ENCODE data around the gene NTSR2.
A peak's percentile ranks its signal among the peaks of the same experiment; 100 is the strongest.

The NTSR2 gene

DNA sequence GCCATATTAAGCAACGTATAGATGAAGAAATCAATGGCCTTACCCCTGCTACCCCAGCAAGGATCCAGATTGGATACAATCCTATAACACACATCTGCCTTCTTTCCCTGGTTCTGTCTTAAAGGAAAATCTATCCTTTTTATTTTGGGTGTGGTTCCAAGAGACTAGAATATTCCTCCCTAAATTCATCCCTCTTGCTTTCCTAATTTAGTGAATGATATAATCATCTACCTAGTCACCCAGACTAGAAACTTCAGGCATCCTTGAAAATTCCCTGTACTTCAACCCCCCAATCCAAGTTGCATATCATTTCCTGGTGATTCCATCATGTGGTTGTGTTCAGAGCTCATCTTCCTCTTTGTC, 41.3 kb upstream of the NTSR2 start:
- H3K9ac ChIP-seq, result no peak overlapping the region
- H4K20me1 ChIP-seq, result no peaks in the 10 kb centered on the region
- H3K4me3 ChIP-seq, result no peak overlapping the region
- TF ChIP-seq Cebpa-rat (IDR thresholded peaks at IDR 0.05), result no peak
- no peaks in the 10 kb centered on the region for H3K36me3 ChIP-seq
- no peaks in the 10 kb centered on the region for H3K4me1 ChIP-seq
- no peak overlapping the region for H3K27ac ChIP-seq
- no peaks in the 10 kb centered on the region for H3K27me3 ChIP-seq
- H3K4me2 ChIP-seq, result no peak overlapping the region
- no peaks in the 10 kb centered on the region for H3K9me3 ChIP-seq

DNA sequence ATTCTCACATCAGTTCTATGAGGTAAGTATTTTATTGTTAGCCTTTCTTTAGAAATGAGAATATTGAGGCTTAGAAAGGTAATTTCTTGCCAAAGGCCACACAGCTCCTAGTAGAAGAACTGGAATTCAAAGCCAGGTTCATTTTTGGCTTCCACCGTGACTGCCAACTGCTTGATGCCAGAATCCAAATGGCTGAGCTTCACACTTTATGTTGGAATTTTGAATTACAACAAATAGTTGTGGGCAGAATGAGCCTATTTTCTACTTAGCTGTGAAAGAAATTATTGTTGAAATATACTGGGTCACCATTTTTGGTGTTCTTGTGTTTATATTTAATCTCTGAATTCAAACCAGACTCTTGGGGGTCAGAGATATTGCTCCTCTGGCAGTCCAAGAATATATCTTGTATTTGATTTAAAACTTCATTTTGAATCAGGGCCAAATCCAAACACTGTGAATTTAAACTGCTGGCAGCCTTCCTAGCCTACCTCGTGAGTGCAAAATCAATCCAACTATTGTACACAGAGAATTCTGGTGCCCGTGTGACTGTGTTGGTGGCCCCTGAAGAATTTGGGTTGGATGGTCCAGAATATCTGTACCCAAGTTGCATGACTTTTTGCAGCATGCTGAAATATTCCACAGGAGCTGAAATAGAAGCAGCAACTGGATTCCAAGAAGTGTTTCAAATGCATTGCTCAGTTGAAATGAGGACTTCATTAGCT, 40.8 kb upstream of the NTSR2 start:
- no peaks in the 10 kb centered on the region for H3K27me3 ChIP-seq
- H3K27ac ChIP-seq, result no peak overlapping the region
- no peaks in the 10 kb centered on the region for H3K4me1 ChIP-seq
- H3K36me3 ChIP-seq, result no peaks in the 10 kb centered on the region
- no peak overlapping the region for H3K9ac ChIP-seq
- no peaks in the 10 kb centered on the region for H3K9me3 ChIP-seq
- H4K20me1 ChIP-seq, result no peaks in the 10 kb centered on the region
- no peak overlapping the region for H3K4me3 ChIP-seq
- TF ChIP-seq Cebpa-rat (IDR thresholded peaks at IDR 0.05), result no peak
- H3K4me2 ChIP-seq, result no peak overlapping the region

DNA sequence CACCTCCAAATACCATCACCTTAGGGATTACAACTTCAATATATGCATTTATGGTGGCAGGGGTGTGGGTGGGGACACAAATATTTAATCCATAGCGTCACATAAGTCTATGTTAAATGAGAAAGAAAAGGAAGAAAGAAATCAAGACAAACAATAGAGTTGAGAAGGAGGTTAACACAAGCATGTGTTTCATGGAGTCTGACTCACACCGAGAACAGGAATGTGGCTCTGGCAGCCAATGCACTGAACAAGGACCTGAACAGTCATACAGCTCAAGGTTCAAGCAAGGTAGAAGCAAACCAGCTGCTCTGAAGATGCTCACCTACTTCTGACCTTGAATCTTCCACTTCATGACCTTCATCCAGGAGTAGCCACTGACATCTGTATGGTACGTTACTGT, 40.2 kb upstream of the NTSR2 start:
- no peak overlapping the region for H3K27ac ChIP-seq
- no peak overlapping the region for H3K4me3 ChIP-seq
- no peaks in the 10 kb centered on the region for H3K27me3 ChIP-seq
- no peaks in the 10 kb centered on the region for H3K36me3 ChIP-seq
- H4K20me1 ChIP-seq, result no peaks in the 10 kb centered on the region
- no peaks in the 10 kb centered on the region for H3K4me1 ChIP-seq
- TF ChIP-seq Cebpa-rat (IDR thresholded peaks at IDR 0.05), result no peak
- no peak overlapping the region for H3K9ac ChIP-seq
- no peaks in the 10 kb centered on the region; the same call in 1 of the 2 replicates for H3K9me3 ChIP-seq
- no peak overlapping the region for H3K4me2 ChIP-seq

DNA sequence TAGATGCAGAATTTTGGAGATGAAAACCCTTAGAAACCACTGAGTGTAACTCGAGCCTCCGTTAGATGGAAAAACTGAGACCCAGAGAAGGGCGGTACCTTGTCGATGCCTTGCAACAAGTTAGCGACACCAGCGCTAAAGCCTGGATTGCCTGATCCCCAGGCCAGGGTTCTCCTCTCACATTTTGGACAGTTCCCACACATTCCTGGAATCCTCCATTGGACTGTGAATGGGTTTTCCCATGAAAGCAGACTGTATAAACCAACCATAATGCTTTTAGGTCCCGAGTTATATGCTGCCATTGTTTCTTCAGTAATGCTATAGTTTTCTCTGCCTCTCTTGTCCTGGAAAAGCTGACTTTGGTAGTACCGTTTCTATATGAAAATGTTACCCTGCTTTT, 39.3 kb upstream of the NTSR2 start:
- H3K4me2 ChIP-seq, result no peak overlapping the region
- H3K9me3 ChIP-seq, result no peaks in the 10 kb centered on the region; the same call in 1 of the 2 replicates
- H3K27me3 ChIP-seq, result no peaks in the 10 kb centered on the region
- H3K36me3 ChIP-seq, result no peaks in the 10 kb centered on the region
- TF ChIP-seq Cebpa-rat (IDR thresholded peaks at IDR 0.05), result no peak
- H3K9ac ChIP-seq, result no peak overlapping the region
- H3K4me1 ChIP-seq, result no peaks in the 10 kb centered on the region
- H3K27ac ChIP-seq, result no peak overlapping the region
- no peaks in the 10 kb centered on the region for H4K20me1 ChIP-seq
- no peak overlapping the region for H3K4me3 ChIP-seq

DNA sequence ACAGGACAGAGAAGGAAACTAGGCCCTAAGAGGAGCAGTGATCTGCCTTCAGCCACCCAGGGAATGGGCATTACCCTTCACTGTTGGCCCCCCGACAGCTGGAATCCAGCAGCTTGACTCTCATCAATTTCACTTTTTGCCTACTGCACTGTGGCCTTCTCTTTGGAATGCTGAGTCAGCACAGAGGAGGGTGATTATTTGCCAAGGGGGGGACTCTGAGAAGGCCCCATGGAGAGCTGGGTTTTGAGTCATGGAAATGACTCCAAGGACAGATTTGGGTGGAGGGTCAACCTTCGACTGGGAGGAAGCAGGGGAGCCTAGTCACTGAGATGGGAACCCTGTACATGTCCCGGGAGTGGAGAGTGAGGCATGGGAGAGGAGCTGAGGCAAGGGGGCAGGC, 38.1 kb upstream of the NTSR2 start:
- Histone ChIP-seq H3K9me3 (no peaks in the 10 kb centered on the region; the same call in 1 of the 2 replicates), H3K36me3 (no peaks in the 10 kb centered on the region), H3K27me3 (no peaks in the 10 kb centered on the region), H3K9ac (no peak overlapping the region), H4K20me1 (no peaks in the 10 kb centered on the region), H3K27ac (no peak overlapping the region), H3K4me3 (no peak overlapping the region), H3K4me1 (peaks cover under 1% of the 10 kb centered on the region; the same call in 1 of the 2 replicates), H3K4me2 (no peak overlapping the region)
- TF ChIP-seq Cebpa-rat (IDR thresholded peaks at IDR 0.05), result no peak

DNA sequence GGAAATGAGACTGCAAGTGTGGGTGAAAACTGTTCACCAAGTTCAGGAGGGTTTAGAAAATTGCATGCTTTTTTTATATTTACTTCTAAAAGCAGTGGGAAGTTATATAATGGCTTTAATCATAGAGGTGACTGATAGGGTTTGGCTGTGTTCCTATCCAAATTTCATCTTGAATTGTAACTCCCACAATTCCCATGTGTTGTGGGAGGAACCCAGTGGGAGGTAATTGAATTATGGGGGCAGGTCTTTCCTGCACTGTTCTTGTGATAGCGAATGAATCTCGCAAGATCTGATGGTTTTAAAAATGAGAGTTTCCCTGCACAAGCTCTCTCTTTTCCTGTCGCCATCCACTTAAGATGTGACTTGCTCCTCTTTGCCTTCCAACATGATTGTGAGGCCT, 35.7 kb upstream of the NTSR2 start:
- TF ChIP-seq Cebpa-rat (IDR thresholded peaks at IDR 0.05), result no peak
- no peak overlapping the region for H3K9ac ChIP-seq
- no peak overlapping the region for H3K4me3 ChIP-seq
- H4K20me1 ChIP-seq, result no peaks in the 10 kb centered on the region
- H3K9me3 ChIP-seq, result no peaks in the 10 kb centered on the region; the same call in 1 of the 2 replicates
- H3K27ac ChIP-seq, result no peak overlapping the region
- no peak overlapping the region for H3K4me2 ChIP-seq
- H3K36me3 ChIP-seq, result no peaks in the 10 kb centered on the region
- H3K27me3 ChIP-seq, result no peaks in the 10 kb centered on the region
- H3K4me1 ChIP-seq, result peaks cover 25% of the 10 kb centered on the region

DNA sequence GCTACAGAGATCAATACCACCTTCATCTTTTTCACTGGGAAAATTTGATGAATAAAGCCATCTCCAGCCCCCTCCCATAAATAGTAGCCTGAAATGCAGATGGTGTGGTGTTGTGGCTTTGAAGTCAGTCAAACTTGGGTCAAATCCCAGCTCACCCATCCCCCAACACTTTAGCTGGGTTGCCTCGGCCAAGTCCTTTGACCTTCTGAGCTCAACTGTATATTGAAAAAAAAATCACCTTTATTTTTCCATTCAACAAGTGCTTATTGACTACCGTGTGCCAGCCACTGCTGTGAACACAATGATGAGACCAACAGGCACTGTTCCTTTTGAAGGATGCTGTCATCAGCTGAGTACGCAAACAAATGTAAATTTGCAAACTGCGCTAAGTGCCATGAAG, 35.1 kb upstream of the NTSR2 start:
- no peak for TF ChIP-seq Cebpa-rat (IDR thresholded peaks at IDR 0.05)
- Histone ChIP-seq H3K27me3 (no peaks in the 10 kb centered on the region), H3K9me3 (no peaks in the 10 kb centered on the region; the same call in 1 of the 2 replicates), H3K4me1 (peaks cover 31% of the 10 kb centered on the region), H3K27ac (no peak overlapping the region), H4K20me1 (no peaks in the 10 kb centered on the region), H3K4me2 (no peak overlapping the region), H3K36me3 (no peaks in the 10 kb centered on the region), H3K9ac (no peak overlapping the region), H3K4me3 (no peak overlapping the region)

DNA sequence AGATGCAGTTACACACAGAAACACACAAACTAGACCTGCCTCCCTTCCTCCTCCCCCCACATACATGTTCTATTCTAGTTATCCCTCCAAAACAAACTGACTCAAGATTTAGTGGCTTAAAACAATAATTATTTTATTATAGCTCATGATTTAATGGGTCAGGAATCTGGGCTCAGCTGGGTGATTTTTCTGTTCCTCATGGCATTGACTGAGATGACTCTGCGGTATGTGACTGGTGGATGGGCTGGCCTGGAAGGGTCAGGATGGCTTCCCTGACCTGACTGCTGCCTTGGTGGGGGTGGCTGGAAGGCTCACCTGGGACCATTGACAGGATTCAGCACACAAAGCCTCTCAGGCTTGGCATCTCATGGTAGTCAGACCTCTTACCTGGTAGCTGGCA, 33.7 kb upstream of the NTSR2 start:
- H3K27ac ChIP-seq, result no peak overlapping the region
- no peaks in the 10 kb centered on the region for H4K20me1 ChIP-seq
- H3K9ac ChIP-seq, result no peak overlapping the region
- no peaks in the 10 kb centered on the region for H3K27me3 ChIP-seq
- no peaks in the 10 kb centered on the region; the same call in 1 of the 2 replicates for H3K9me3 ChIP-seq
- no peak for TF ChIP-seq Cebpa-rat (IDR thresholded peaks at IDR 0.05)
- peaks cover 45% of the 10 kb centered on the region for H3K4me1 ChIP-seq
- no peak overlapping the region for H3K4me3 ChIP-seq
- H3K4me2 ChIP-seq, result no peak overlapping the region
- H3K36me3 ChIP-seq, result no peaks in the 10 kb centered on the region

DNA sequence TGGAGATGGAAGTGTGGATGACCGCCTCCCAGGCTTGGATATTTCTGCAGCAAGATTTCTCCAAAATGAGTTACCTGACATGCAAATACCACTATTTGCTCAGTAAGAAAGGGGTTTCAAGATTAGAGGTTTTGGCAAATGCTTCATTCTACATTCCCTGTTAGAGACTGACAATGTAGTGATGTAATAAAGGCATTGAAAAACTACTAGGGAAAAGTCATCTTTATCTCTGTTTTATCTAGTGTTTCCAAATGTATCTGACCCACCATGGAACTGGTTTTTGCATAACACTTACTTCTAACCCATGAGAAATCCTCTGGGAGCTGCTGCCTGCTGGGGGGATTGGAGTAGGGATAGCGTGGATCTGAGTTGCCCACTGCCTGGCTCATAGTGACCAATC, 33.0 kb upstream of the NTSR2 start:
- TF ChIP-seq Cebpa-rat (IDR thresholded peaks at IDR 0.05), result no peak
- Histone ChIP-seq H3K27me3 (no peaks in the 10 kb centered on the region), H3K4me1 (peaks cover 52% of the 10 kb centered on the region), H3K9me3 (no peaks in the 10 kb centered on the region; the same call in 1 of the 2 replicates), H3K27ac (no peak overlapping the region), H3K4me2 (peak overlapping the region; percentile 79; the same call in 1 of the 2 replicates), H3K36me3 (no peaks in the 10 kb centered on the region), H4K20me1 (no peaks in the 10 kb centered on the region), H3K9ac (no peak overlapping the region), H3K4me3 (no peak overlapping the region)

DNA sequence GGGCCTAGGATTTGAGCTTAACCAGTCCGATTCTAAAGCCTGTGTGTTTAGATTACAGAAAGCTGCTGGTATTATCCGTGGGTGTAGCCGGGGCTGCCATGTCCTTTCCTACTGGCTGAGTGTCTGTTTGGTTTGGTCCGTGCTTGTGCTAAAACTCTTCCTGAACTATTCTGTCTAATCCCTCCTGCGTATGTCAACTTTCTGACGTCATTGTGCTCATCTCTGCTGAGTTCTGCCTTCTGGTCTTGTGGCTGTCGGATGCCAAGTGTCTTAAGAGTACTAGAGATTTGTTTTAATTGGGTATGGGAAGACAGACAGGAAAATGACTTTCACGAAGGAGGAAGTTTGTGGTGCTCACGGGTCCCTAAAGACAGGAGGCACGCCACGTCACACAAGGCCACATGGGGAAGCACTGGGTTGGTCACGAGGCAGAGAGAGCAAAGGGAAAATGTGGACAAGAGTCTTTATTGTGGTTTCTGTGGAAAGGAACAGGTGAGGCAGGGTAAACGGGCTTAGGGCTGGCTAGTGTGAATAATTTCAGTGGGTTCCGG, 31.8 kb upstream of the NTSR2 start:
- Histone ChIP-seq H3K27ac (peak overlapping the region; percentile 64), H3K36me3 (no peaks in the 10 kb centered on the region), H3K9me3 (no peaks in the 10 kb centered on the region; the same call in 1 of the 2 replicates), H3K9ac (no peak overlapping the region; the same call in 1 of the 2 replicates), H3K27me3 (no peaks in the 10 kb centered on the region), H3K4me3 (no peak overlapping the region), H3K4me2 (peak overlapping the region; percentile 79), H3K4me1 (peaks cover 64% of the 10 kb centered on the region), H4K20me1 (no peaks in the 10 kb centered on the region)
- TF ChIP-seq Cebpa-rat (IDR thresholded peaks at IDR 0.05), result no peak

All from BLaER1 (cell line).